ENCODE results near the gene CYYR1.

Gene CYYR1

GRCh38 chr21:26443291-26443690, 129.8 kb downstream of the CYYR1 start:
- TF ChIP-seq ZFX (IDR thresholded peaks at IDR 0.05; ENCODE audit: borderline replicate concordance) (no peak), CTCF (IDR thresholded peaks at IDR 0.05) (no peak)

GRCh38 chr21:26441149-26441548, 131.9 kb downstream of the CYYR1 start:
- no peak overlapping the region for H3K27ac ChIP-seq
- TF ChIP-seq CTCF (IDR thresholded peaks at IDR 0.05) = no peak
- TF ChIP-seq ZFX (IDR thresholded peaks at IDR 0.05; ENCODE audit: borderline replicate concordance) = no peak

More at GRCh38 chr21:26443291-26443690, 129.8 kb downstream of the CYYR1 start:
- H3K27ac ChIP-seq = no peak overlapping the region

- TF ChIP-seq CTCF (IDR thresholded peaks at IDR 0.05) (no peak), ZFX (IDR thresholded peaks at IDR 0.05; ENCODE audit: borderline replicate concordance) (no peak)
- no peak overlapping the region for H3K27ac ChIP-seq
Measured at GRCh38 chr21:26438976-26439375, 134.1 kb downstream of the CYYR1 start.

- no peak overlapping the region for H3K27ac ChIP-seq
- TF ChIP-seq ZFX (IDR thresholded peaks at IDR 0.05; ENCODE audit: borderline replicate concordance) (no peak), CTCF (IDR thresholded peaks at IDR 0.05) (no peak)
Measured at GRCh38 chr21:26437326-26438009, 135.6 kb downstream of the CYYR1 start.

GRCh38 chr21:26433386-26433785, 139.7 kb downstream of the CYYR1 start:
- TF ChIP-seq ZFX (IDR thresholded peaks at IDR 0.05; ENCODE audit: borderline replicate concordance) = no peak
- no peak for TF ChIP-seq CTCF (IDR thresholded peaks at IDR 0.05)
- no peak overlapping the region for H3K27ac ChIP-seq

GRCh38 chr21:26432410-26432809, 140.7 kb downstream of the CYYR1 start:
- TF ChIP-seq CTCF (IDR thresholded peaks at IDR 0.05) = no peak
- no peak for TF ChIP-seq ZFX (IDR thresholded peaks at IDR 0.05; ENCODE audit: borderline replicate concordance)
- H3K27ac ChIP-seq = no peak overlapping the region

- no peak overlapping the region for H3K27ac ChIP-seq
- TF ChIP-seq CTCF (IDR thresholded peaks at IDR 0.05) (no peak), ZFX (IDR thresholded peaks at IDR 0.05; ENCODE audit: borderline replicate concordance) (no peak)
Measured at GRCh38 chr21:26425576-26425975, 147.5 kb downstream of the CYYR1 start.
